HepG2 (cell line): ENCODE measurements around the gene CYP27B1. TPM values are rescaled to one million over a fixed set of nuclear protein-coding genes. Genes with fewer than 3 reads are reported as not detected.

Experiments used
- FOXK2 ChIP-seq: fragments of 450-650 bp; IDR thresholded peaks from 2 replicates; pipeline ENCODE4 v1.6.1; 2016
- HNRNPH1 ChIP-seq: fragments of 200-400 bp; formaldehyde crosslinking; optimal IDR thresholded peaks from 2 replicates; pipeline ENCODE3; 2017; ENCODE audit warnings: mild to moderate bottlenecking, low read depth, low read length
- KLF15 ChIP-seq: sonication (generic); formaldehyde crosslinking; IDR thresholded peaks from 2 replicates; pipeline ENCODE4 v1.8.1; 2023; ENCODE audit warnings: borderline replicate concordance, mild to moderate bottlenecking, inconsistent platforms, missing genetic modification reagents, mixed read lengths
- MYNN ChIP-seq: sonication (generic); formaldehyde crosslinking; IDR thresholded peaks from 2 replicates; pipeline ENCODE4 v1.4.0; 2020; ENCODE audit warnings: mild to moderate bottlenecking, low read depth, missing genetic modification reagents
- NR1H2 ChIP-seq: sonication (generic); formaldehyde crosslinking; IDR thresholded peaks from 2 replicates; pipeline ENCODE4 v1.8.1; 2022; ENCODE audit warnings: low read depth, missing genetic modification reagents, borderline replicate concordance
- NR2F2 ChIP-seq: IDR thresholded peaks from 2 replicates; pipeline ENCODE4 v1.6.1; 2012; ENCODE audit warnings: low read depth, inconsistent platforms, borderline replicate concordance
- PRMT3 ChIP-seq: sonication (generic); formaldehyde crosslinking; IDR thresholded peaks from 2 replicates; pipeline ENCODE4 v1.8.1; 2022; ENCODE audit warnings: low read depth, mild to moderate bottlenecking, moderate library complexity, missing genetic modification reagents, borderline replicate concordance
- RARG ChIP-seq: sonication (generic); formaldehyde crosslinking; IDR thresholded peaks from 2 replicates; pipeline ENCODE4 v1.4.0; 2020; ENCODE audit warnings: low read depth, mild to moderate bottlenecking, missing genetic modification reagents
- SNAI1 ChIP-seq: sonication (generic); formaldehyde crosslinking; IDR thresholded peaks from 2 replicates; pipeline ENCODE4 v1.5.0; 2020; ENCODE audit warnings: mild to moderate bottlenecking, missing genetic modification reagents, borderline replicate concordance
- SYNCRIP ChIP-seq: fragments of 200-400 bp; formaldehyde crosslinking; IDR thresholded peaks from 2 replicates; pipeline ENCODE4 v1.6.1; 2018; ENCODE audit warnings: mild to moderate bottlenecking, low read depth, low read length; ENCODE audit not compliant: insufficient read depth
- ZFP41 ChIP-seq: sonication (generic); formaldehyde crosslinking; IDR thresholded peaks from 2 replicates; pipeline ENCODE4 v1.4.0; 2020; ENCODE audit warnings: mild to moderate bottlenecking, missing genetic modification reagents, borderline replicate concordance
- ZNF143 ChIP-seq: sonication (generic); formaldehyde crosslinking; IDR thresholded peaks from 2 replicates; pipeline ENCODE4 v1.4.0; 2020; ENCODE audit warnings: missing genetic modification reagents
- ZNF274 ChIP-seq: sonication (generic); formaldehyde crosslinking; IDR thresholded peaks from 2 replicates; pipeline ENCODE4 v1.5.1; 2020; ENCODE audit warnings: mild to moderate bottlenecking, missing genetic modification reagents
- ZNF556 ChIP-seq: sonication (generic); formaldehyde crosslinking; IDR thresholded peaks from 2 replicates; pipeline ENCODE4 v1.4.0; 2020; ENCODE audit warnings: mild to moderate bottlenecking, missing genetic modification reagents, borderline replicate concordance
- ZNF782 ChIP-seq: sonication (generic); formaldehyde crosslinking; IDR thresholded peaks from 2 replicates; pipeline ENCODE4 v1.4.0; 2020; ENCODE audit warnings: missing genetic modification reagents, mild to moderate bottlenecking, borderline replicate concordance
- ZNF850 ChIP-seq: sonication (generic); formaldehyde crosslinking; conservative IDR thresholded peaks from 2 replicates; pipeline ENCODE4 v1.9.0; 2021; ENCODE audit warnings: mild to moderate bottlenecking, missing genetic modification reagents
- polyA plus RNA-seq, 8 experiments: library from polyadenylated mRNA; depleted of rRNA in 3 of 8; stranded (reverse) in 7 of 8; unstranded in 1 of 8; fragments of >200 nt; fragmentation: Illumina TruSeq in 4 of 8; extraction: Trizol in 4 of 8; gene quantifications; 2 replicates each; pipeline versions ENCODE4 v1.2.1 to v1.2.3, GENCODE V29; 2011 to 2016; ENCODE audit warnings: low read depth in 4 of 8, missing spikeins in 1 of 8, mixed read lengths in 1 of 8; ENCODE audit not compliant: insufficient read depth in 1 of 8
- total RNA-seq, 5 experiments: library from RNA; depleted of rRNA; stranded (reverse); fragments of >200 nt; fragmentation: Illumina TruSeq; extraction: Trizol; gene quantifications; 2 replicates each; pipeline ENCODE4 v1.2.3, GENCODE V29; 2016; ENCODE audit warnings: low read depth in 1 of 5
- TF ChIP-seq, protein P1 (sequence below): sonication (generic); formaldehyde crosslinking; IDR thresholded peaks from 2 replicates; pipeline ENCODE4 v1.4.0; 2020; ENCODE audit warnings: missing genetic modification reagents
- TF ChIP-seq, protein P2 (sequence below): sonication (generic); formaldehyde crosslinking; IDR thresholded peaks from 2 replicates; pipeline ENCODE4 v1.4.0; 2020; ENCODE audit warnings: mild to moderate bottlenecking, missing genetic modification reagents
- TF ChIP-seq, protein P3 (sequence below): sonication (generic); formaldehyde crosslinking; IDR thresholded peaks from 2 replicates; pipeline ENCODE4 v1.4.0; 2020; ENCODE audit warnings: missing genetic modification reagents, borderline replicate concordance

Gene CYP27B1
- total and polyA plus RNA-seq, 2 of the 13 experiments (the other 11 are each of a cell fraction or from before 2014, with no cell fraction given): 2.3 to 3.0 TPM

DNA sequence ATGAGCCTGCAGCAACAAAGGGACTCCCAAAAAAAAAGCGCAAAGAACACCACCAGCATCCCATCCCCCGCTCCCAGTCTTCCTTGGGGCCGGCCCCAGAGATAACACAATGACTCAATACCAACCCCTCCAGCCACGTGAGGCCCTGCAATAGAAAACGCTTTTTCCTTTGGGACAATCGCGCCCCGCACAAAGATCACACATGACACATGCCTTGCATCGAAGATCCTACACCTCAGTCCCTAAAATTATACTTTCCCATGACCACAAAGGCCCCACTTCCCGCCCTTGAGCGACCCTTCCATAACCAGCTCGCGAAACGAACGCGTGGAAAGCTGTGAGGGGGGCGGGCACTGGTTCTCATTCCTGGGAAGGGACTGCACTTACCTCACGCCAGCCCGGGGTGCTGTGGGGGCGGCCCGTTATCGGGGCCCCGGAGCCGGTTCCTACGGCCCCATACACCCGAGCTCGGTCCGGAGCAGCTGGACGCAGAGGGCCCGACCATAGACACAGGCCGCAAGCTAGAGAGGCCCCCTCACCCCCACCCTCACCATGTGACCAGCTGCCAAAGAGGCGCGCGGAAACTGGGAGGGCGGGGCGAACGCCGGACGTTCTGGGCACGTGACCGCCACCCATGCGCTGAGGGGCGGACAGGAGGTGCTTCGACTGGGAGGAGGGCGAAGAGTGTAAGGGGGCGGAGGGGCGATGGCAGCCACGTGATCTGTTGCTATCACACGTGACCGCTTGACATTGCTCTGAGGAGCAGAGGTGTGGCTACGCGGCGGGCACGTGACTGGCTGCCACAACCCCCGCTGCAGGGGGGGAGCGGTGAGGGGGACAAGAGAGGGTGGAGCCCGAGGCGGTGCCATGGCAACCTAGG, 14.8 kb downstream of the CYP27B1 start, which contains the start of gene CDK4 (continued):
- TF ChIP-seq HNRNPH1 (no peak), PRMT3 (CRISPR knock-in tag) (no peak), FOXK2 (peak; percentile 85), MYNN (CRISPR knock-in tag) (no peak), ZNF143 (CRISPR knock-in tag) (0 out of 2 replicates have a peak, but pooled peaks have one; percentile 30), NR2F2 (no peak), ZNF274 (CRISPR knock-in tag) (peak; percentile 96), SNAI1 (CRISPR knock-in tag) (no peak), ZNF782 (peak; percentile 87; the same call in 1 of the 2 replicates), NR1H2 (CRISPR knock-in tag) (no peak; the same call in 1 of the 2 replicates), ZNF556 (CRISPR knock-in tag) (peak; percentile 96), RARG (CRISPR knock-in tag) (peak; percentile 87; the same call in 1 of the 2 replicates), ZNF850 (CRISPR knock-in tag) (no peak), ZFP41 (CRISPR knock-in tag) (peak; percentile 88; the same call in 1 of the 2 replicates), SYNCRIP (no peak), KLF15 (no peak)
- TF ChIP-seq, protein P1, sequence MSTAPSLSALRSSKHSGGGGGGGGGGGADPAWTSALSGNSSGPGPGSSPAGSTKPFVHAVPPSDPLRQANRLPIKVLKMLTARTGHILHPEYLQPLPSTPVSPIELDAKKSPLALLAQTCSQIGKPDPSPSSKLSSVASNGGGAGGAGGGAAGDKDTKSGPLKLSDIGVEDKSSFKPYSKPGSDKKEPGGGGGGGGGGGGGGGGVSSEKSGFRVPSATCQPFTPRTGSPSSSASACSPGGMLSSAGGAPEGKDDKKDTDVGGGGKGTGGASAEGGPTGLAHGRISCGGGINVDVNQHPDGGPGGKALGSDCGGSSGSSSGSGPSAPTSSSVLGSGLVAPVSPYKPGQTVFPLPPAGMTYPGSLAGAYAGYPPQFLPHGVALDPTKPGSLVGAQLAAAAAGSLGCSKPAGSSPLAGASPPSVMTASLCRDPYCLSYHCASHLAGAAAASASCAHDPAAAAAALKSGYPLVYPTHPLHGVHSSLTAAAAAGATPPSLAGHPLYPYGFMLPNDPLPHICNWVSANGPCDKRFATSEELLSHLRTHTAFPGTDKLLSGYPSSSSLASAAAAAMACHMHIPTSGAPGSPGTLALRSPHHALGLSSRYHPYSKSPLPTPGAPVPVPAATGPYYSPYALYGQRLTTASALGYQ (CRISPR knock-in tag): peak; percentile 71
- TF ChIP-seq, protein P2, sequence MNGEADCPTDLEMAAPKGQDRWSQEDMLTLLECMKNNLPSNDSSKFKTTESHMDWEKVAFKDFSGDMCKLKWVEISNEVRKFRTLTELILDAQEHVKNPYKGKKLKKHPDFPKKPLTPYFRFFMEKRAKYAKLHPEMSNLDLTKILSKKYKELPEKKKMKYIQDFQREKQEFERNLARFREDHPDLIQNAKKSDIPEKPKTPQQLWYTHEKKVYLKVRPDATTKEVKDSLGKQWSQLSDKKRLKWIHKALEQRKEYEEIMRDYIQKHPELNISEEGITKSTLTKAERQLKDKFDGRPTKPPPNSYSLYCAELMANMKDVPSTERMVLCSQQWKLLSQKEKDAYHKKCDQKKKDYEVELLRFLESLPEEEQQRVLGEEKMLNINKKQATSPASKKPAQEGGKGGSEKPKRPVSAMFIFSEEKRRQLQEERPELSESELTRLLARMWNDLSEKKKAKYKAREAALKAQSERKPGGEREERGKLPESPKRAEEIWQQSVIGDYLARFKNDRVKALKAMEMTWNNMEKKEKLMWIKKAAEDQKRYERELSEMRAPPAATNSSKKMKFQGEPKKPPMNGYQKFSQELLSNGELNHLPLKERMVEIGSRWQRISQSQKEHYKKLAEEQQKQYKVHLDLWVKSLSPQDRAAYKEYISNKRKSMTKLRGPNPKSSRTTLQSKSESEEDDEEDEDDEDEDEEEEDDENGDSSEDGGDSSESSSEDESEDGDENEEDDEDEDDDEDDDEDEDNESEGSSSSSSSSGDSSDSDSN (CRISPR knock-in tag): peak; percentile 82
- TF ChIP-seq, protein P3, sequence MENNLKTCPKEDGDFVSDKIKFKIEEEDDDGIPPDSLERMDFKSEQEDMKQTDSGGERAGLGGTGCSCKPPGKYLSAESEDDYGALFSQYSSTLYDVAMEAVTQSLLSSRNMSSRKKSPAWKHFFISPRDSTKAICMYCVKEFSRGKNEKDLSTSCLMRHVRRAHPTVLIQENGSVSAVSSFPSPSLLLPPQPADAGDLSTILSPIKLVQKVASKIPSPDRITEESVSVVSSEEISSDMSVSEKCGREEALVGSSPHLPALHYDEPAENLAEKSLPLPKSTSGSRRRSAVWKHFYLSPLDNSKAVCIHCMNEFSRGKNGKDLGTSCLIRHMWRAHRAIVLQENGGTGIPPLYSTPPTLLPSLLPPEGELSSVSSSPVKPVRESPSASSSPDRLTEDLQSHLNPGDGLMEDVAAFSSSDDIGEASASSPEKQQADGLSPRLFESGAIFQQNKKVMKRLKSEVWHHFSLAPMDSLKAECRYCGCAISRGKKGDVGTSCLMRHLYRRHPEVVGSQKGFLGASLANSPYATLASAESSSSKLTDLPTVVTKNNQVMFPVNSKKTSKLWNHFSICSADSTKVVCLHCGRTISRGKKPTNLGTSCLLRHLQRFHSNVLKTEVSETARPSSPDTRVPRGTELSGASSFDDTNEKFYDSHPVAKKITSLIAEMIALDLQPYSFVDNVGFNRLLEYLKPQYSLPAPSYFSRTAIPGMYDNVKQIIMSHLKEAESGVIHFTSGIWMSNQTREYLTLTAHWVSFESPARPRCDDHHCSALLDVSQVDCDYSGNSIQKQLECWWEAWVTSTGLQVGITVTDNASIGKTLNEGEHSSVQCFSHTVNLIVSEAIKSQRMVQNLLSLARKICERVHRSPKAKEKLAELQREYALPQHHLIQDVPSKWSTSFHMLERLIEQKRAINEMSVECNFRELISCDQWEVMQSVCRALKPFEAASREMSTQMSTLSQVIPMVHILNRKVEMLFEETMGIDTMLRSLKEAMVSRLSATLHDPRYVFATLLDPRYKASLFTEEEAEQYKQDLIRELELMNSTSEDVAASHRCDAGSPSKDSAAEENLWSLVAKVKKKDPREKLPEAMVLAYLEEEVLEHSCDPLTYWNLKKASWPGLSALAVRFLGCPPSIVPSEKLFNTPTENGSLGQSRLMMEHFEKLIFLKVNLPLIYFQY (CRISPR knock-in tag): peak; percentile 36; the same call in 1 of the 2 replicates
